Smooth muscle cell (in vitro differentiated cells): ENCODE data around the gene SMARCA5. TPM values are rescaled to one million over a fixed set of nuclear protein-coding genes. Genes with fewer than 3 reads are reported as not detected.

Experiments
- DNase-seq: peaks from one replicate; lab custom pipeline; 2025; ENCODE audit not compliant: unreplicated experiment; lab: John Stamatoyannopoulos, UW
- H2AFZ ChIP-seq: fragments of 200-600 bp; sonication (generic); 2 replicates; pipeline ENCODE4 v1.6.0; 2016; ENCODE audit warnings: antibody characterized with exemption, low read depth, mild to moderate bottlenecking
- H3F3A ChIP-seq: fragments of 200-600 bp; sonication (generic); 2 replicates; pipeline ENCODE4 v1.6.0; 2017; ENCODE audit warnings: antibody characterized with exemption, low read depth
- H3K27ac ChIP-seq: fragments of 200-600 bp; sonication (generic); 2 replicates; pipeline ENCODE4 v1.5.1; 2016; ENCODE audit warnings: low read depth, mild to moderate bottlenecking
- H3K27me3 ChIP-seq: fragments of 200-600 bp; sonication (generic); 2 replicates; pipeline ENCODE4 v1.6.1; 2016; ENCODE audit warnings: low read depth, mild to moderate bottlenecking
- H3K36me3 ChIP-seq: fragments of 200-600 bp; sonication (generic); 2 replicates; pipeline ENCODE4 v1.5.1; 2016; ENCODE audit warnings: low read depth
- H3K4me1 ChIP-seq: fragments of 200-600 bp; sonication (generic); 2 replicates; pipeline ENCODE4 v1.5.1; 2016; ENCODE audit warnings: low read depth
- H3K4me2 ChIP-seq: fragments of 200-600 bp; sonication (generic); 2 replicates; pipeline ENCODE4 v1.6.0; 2016; ENCODE audit warnings: mild to moderate bottlenecking
- H3K4me3 ChIP-seq: fragments of 200-600 bp; sonication (generic); 2 replicates; pipeline ENCODE4 v1.5.1; 2016; ENCODE audit warnings: mild to moderate bottlenecking
- H3K79me2 ChIP-seq: fragments of 200-600 bp; sonication (generic); 2 replicates; pipeline ENCODE4 v1.6.0; 2016; ENCODE audit warnings: low read depth, mild to moderate bottlenecking
- H3K9ac ChIP-seq: fragments of 200-600 bp; sonication (generic); 2 replicates; pipeline ENCODE4 v1.6.0; 2016; ENCODE audit warnings: low read depth
- H3K9me3 ChIP-seq: fragments of 200-600 bp; sonication (generic); replicated peaks from 2 replicates; pipeline ENCODE4 v1.5.1; 2016; ENCODE audit warnings: low read depth
- H4K20me1 ChIP-seq: fragments of 200-600 bp; sonication (generic); 2 replicates; pipeline ENCODE4 v1.6.0; 2016; ENCODE audit warnings: low read depth
- CTCF ChIP-seq: fragments of 200-600 bp; sonication (generic); IDR thresholded peaks from 2 replicates; pipeline ENCODE4 v1.5.1; 2017; ENCODE audit warnings: borderline replicate concordance, mild to moderate bottlenecking, antibody characterized with exemption; ENCODE audit not compliant: insufficient read depth, poor library complexity, severe bottlenecking
- WGBS: methylation state at CpG from one replicate; pipeline ENCODE4 v1.1.7; 2016; ENCODE audit warnings: low lambda C conversion rate; 5-methylcytosine and 5-hydroxymethylcytosine counted together
- polyA plus RNA-seq: library from polyadenylated mRNA; unstranded; fragments of >200 nt; fragmentation: Nextera tagmentation; extraction: Ambion mirVana; gene quantifications from 2 replicates; pipeline ENCODE4 v1.2.1, GENCODE V29; 2016
- total RNA-seq: library from RNA; depleted of rRNA; stranded (reverse); fragments of >200 nt; gene quantifications from 2 replicates; pipeline ENCODE4 v1.2.3, GENCODE V29; 2014

SMARCA5 gene
- total and polyA plus RNA-seq, 2 experiments from 2014 or later: 31.2 to 80.2 TPM

GRCh38 chr4:143606480-143606879 lies 93.0 kb downstream of the SMARCA5 start:
- TF ChIP-seq CTCF: no peak
- H2AFZ ChIP-seq: no peak overlapping the region
- WGBS: 76% methylated on average over 3 of the region's 3 CpGs

More at GRCh38 chr4:143606480-143606879, 93.0 kb downstream of the SMARCA5 start:
- Histone ChIP-seq H3K27ac (no peak overlapping the region), H3K4me2 (no peak overlapping the region), H3K9ac (no peak overlapping the region), H3K9me3 (no peaks in the 10 kb centered on the region), H3K27me3 (no peaks in the 10 kb centered on the region), H3K36me3 (no peaks in the 10 kb centered on the region), H3K4me1 (no peaks in the 10 kb centered on the region), H4K20me1 (no peaks in the 10 kb centered on the region), H3F3A (no peaks in the 10 kb centered on the region), H3K4me3 (no peak overlapping the region), H3K79me2 (no peaks in the 10 kb centered on the region)
- DNase-seq: no peak

Other genes starting within 250 kb of the SMARCA5 start
- gene GAB1, start 176.8 kb upstream of the SMARCA5 start, total RNA-seq: 17.5 and 22.5 TPM in 2 replicates
- 0.50 and 3.0 TPM in 2 replicates for gene GAB1, start 176.8 kb upstream of the SMARCA5 start, polyA plus RNA-seq
- not detected in 2 replicates for gene FREM3, start 187.0 kb downstream of the SMARCA5 start, total RNA-seq
- not detected in 2 replicates for gene FREM3, start 187.0 kb downstream of the SMARCA5 start, polyA plus RNA-seq